IPS-18c (cell line): ENCODE results near the gene ADGRE1.
"Not testable (repeated sequence)": the region's sequence is repeated elsewhere in the genome, so short reads cannot be mapped to it uniquely, and the experiment has no call there.

Experiments used
- H3K4me3 ChIP-seq: 2 replicates; pipeline ENCODE4 v1.7.0; 2013; ENCODE audit warnings: low read depth, mild to moderate bottlenecking, low read length, moderate library complexity; ENCODE audit not compliant: insufficient read depth
- H3K9me3 ChIP-seq: one replicate; pipeline ENCODE4 v1.6.1; 2013; ENCODE audit warnings: mild to moderate bottlenecking, low read length, moderate library complexity; ENCODE audit not compliant: control insufficient read depth, insufficient read depth

Gene ADGRE1

GRCh38 chr19:6868351-6868750 is 19.0 kb upstream of the ADGRE1 start:
- Histone ChIP-seq H3K9me3 (no peaks in the 10 kb centered on the region), H3K4me3 (no peak overlapping the region)

- not testable (repeated sequence) for H3K4me3 ChIP-seq, H3K9me3 ChIP-seq
These were observed 18.1 kb upstream of the ADGRE1 start for GRCh38 chr19:6869151-6869882.

GRCh38 chr19:6873708-6874431 is 13.5 kb upstream of the ADGRE1 start:
- Histone ChIP-seq H3K4me3 (no peak overlapping the region), H3K9me3 (no peaks in the 10 kb centered on the region)

GRCh38 chr19:6875218-6875617 is 12.2 kb upstream of the ADGRE1 start:
- Histone ChIP-seq H3K9me3 (no peaks in the 10 kb centered on the region), H3K4me3 (no peak overlapping the region)

- H3K9me3 ChIP-seq: peaks cover 2% of the 10 kb centered on the region
These were observed 10.6 kb upstream of the ADGRE1 start for GRCh38 chr19:6876748-6877147.

GRCh38 chr19:6877766-6878165 is 9.6 kb upstream of the ADGRE1 start:
- Histone ChIP-seq H3K9me3 (peaks cover 2% of the 10 kb centered on the region), H3K4me3 (no peak overlapping the region)

More at GRCh38 chr19:6876748-6877147, 10.6 kb upstream of the ADGRE1 start:
- H3K4me3 ChIP-seq: no peak overlapping the region

- Histone ChIP-seq H3K9me3 (peaks cover 6% of the 10 kb centered on the region), H3K4me3 (no peak overlapping the region)
These were observed 992 bp upstream of the ADGRE1 start for GRCh38 chr19:6886277-6886897.

- H3K4me3 ChIP-seq: no peak overlapping the region
- H3K9me3 ChIP-seq: peaks cover 6% of the 10 kb centered on the region
These were observed 1.6 kb downstream of the ADGRE1 start for GRCh38 chr19:6888967-6889366.

- Histone ChIP-seq H3K9me3 (peaks cover 9% of the 10 kb centered on the region), H3K4me3 (no peak overlapping the region)
These were observed 3.1 kb downstream of the ADGRE1 start for GRCh38 chr19:6890401-6890913.

- Histone ChIP-seq H3K4me3 (no peak overlapping the region), H3K9me3 (peaks cover 10% of the 10 kb centered on the region)
These were observed 3.6 kb downstream of the ADGRE1 start for GRCh38 chr19:6890938-6891337.

- H3K9me3 ChIP-seq: peaks cover 3% of the 10 kb centered on the region
- H3K4me3 ChIP-seq: no peak overlapping the region
These were observed 4.5 kb downstream of the ADGRE1 start for GRCh38 chr19:6891761-6892385.

- Histone ChIP-seq H3K4me3 (no peak overlapping the region), H3K9me3 (peaks cover 3% of the 10 kb centered on the region)
These were observed 6.9 kb downstream of the ADGRE1 start for GRCh38 chr19:6894313-6894712.

GRCh38 chr19:6903446-6903845 is 16.1 kb downstream of the ADGRE1 start:
- peaks cover 3% of the 10 kb centered on the region for H3K9me3 ChIP-seq
- H3K4me3 ChIP-seq: no peak overlapping the region

GRCh38 chr19:6906559-6907060 is 19.2 kb downstream of the ADGRE1 start:
- peaks cover 3% of the 10 kb centered on the region for H3K9me3 ChIP-seq
- no peak overlapping the region for H3K4me3 ChIP-seq

- Histone ChIP-seq H3K4me3 (no peak overlapping the region), H3K9me3 (peaks cover 8% of the 10 kb centered on the region)
These were observed 24.1 kb downstream of the ADGRE1 start for GRCh38 chr19:6911523-6911922.

- Histone ChIP-seq H3K9me3 (peaks cover 5% of the 10 kb centered on the region), H3K4me3 (no peak overlapping the region)
These were observed 26.9 kb downstream of the ADGRE1 start for GRCh38 chr19:6914321-6914720.

- no peak overlapping the region for H3K4me3 ChIP-seq
- H3K9me3 ChIP-seq: peaks cover 6% of the 10 kb centered on the region
These were observed 29.6 kb downstream of the ADGRE1 start for GRCh38 chr19:6916952-6917351.
